Peyer's patch (tissue), 4 donors: ENCODE data around the gene AP4B1.

Experiments used
- CTCF ChIP-seq, 6 experiments: fragments of 450-650 bp in 4 of 6; fragments of 200-600 bp in 2 of 6; sonication (generic) in 1 of 6; IDR thresholded peaks; one replicate each; pipeline ENCODE4 v1.5.1; 2017 to 2019; ENCODE audit warnings: antibody characterized with exemption in 6 of 6, mild to moderate bottlenecking in 3 of 6, moderate library complexity in 1 of 6
- POLR2A ChIP-seq, 2 donors: fragments of 450-650 bp; IDR thresholded peaks; one replicate each; pipeline ENCODE4 v1.5.1; 2017; ENCODE audit warnings: antibody characterized with exemption in 2 of 2, mild to moderate bottlenecking in 2 of 2, moderate library complexity in 2 of 2

- TF ChIP-seq POLR2A (IDR thresholded peaks at IDR 0.05): no peak
- no peak for TF ChIP-seq CTCF (IDR thresholded peaks at IDR 0.05)
Observed at GRCh38 chr1:113928187-113928930, 23.8 kb upstream of the AP4B1 start.
